GM18507 (cell line): Measurements from ENCODE around the gene MICAL3.

Experiments
- DNase-seq: peaks from one replicate; pipeline ENCODE4 v3.0.0; 2011; ENCODE audit warnings: low read depth; ENCODE audit not compliant: insufficient read length; ENCODE audit errors: extremely low spot score
- FAIRE-seq: peaks from 2 replicates; lab custom pipeline; 2011; peaks lifted over from hg19 to GRCh38; lab: Jason Lieb, UNC

The MICAL3 gene

DNA sequence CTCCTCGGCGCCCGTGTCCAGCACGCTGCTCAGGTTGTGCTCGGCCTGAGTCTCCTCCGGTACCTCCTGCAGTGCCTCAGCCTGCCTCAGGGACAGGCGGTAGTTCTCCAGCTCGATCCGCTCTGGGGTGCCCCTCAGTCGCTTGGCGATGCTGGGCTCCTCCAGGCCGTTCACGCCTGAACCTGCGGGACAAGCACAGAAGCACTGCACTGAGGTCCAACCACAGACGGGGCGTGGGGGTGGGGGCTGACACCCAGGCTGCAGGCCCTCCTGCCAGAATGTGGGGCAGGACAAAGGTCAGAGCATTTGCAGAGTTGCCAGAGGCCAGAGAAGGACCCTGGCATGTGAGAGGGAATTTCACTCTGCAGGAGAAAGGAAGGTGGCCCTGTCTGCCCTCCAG lies 182.5 kb downstream of the MICAL3 start:
- DNase-seq = no peak
- no peak for FAIRE-seq

DNA sequence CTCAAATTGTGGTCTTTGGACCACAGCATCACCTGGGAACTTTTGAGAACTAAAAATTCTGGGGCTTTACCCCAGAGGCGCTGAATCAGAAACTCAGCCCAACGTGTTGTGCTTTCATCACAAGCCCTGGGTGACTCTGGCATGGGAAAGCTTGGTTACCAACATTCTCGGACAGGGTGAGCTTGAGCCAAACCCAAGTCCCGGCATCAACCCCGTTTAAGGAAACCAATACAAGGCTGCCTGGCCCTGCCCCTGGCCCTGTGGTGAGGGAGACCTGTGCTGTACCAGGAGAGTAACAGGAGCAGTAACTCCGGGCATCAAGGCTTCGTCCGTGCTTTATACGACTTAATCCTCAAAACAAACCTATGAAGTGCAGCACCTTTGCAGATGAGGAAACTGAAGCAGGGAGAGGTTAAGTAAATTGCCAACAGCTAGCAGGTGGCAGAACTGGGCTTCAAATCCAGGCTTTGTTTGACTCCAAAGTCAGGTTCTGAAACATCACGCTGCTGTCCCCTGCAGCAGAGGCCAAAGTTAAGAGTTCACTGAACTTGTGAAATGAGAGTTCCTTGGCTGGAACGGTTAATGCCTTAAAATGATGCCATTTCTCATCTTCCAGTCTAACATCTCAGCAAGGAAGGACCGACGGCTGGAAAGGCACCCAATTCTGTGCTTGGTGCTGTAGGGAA lies 186.0 kb downstream of the MICAL3 start:
- DNase-seq (no peak), FAIRE-seq (no peak)

DNA sequence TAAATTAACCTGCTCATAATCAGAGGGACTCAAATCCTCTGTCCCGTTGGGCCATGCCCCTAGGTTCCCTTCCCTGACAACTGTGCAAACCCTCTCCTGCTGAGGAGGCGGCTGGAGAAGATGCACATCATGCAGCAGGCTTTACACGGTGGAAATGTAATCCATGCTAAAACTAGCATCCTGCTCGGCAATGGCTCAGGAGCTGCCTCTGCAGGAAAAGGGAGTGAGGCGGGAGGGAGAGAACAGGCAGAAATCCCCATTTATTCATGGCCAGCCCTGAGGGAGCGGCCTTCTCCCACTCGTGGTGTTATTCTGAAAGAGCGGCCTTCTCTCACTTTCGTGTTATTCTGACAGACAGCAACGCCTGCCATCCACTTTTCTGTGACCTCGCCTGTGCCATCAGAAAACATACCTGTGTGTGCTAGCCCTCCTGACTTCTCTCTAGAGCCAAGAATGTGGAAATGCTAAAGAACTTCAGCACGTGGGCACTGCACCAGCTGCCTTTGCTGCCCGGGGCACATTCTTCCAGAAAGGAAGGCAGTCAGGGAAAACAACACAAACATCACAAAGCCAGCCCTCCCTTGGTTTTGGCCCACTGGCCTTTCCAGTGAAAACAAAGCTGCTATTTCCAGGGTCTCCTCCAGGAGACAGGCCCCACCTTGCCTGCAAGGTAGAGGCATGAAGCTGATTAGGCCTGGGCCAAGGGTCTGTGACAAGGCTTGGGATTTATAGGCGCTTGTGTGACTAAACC lies 187.2 kb downstream of the MICAL3 start:
- DNase-seq (no peak), FAIRE-seq (no peak)

DNA sequence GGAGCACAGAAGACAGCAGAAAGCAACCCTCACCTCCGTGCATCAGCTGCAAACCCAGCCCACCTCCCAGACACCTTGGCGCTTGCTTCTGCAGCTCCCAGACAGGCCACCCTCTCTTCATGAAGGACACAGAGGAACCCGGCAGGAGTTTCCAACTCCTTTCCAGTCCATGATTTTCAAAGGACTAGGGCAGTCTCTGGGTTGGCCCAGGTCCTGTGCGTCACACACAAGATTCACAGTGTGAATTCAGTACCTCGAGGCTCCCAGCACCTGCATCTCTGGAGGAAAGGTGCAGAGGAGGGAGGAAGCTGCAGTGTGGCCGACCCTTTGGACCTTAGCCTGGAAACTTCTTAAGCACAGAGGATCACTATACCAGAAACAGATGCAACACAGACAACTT lies 189.1 kb downstream of the MICAL3 start:
- no peak for DNase-seq
- FAIRE-seq = no peak

DNA sequence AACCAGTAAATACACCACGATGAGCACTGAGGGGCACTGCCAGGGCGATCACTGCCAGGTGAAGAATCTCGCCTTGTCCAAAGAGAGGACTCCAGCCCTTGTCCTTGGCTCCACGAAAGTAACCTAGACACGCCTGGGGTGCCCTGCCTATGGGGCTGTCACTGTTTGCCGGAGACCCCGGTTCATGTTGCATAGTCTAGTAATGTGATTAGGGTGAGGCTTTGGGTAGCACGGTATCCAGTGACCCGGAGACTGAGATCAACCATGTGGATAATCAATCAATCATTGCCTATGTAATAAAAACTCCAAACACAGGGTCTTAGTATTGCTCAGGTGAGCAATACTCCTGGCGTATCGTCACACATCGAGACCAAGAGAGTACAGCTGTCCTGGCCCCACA lies 190.9 kb downstream of the MICAL3 start:
- no peak for FAIRE-seq
- no peak for DNase-seq

DNA sequence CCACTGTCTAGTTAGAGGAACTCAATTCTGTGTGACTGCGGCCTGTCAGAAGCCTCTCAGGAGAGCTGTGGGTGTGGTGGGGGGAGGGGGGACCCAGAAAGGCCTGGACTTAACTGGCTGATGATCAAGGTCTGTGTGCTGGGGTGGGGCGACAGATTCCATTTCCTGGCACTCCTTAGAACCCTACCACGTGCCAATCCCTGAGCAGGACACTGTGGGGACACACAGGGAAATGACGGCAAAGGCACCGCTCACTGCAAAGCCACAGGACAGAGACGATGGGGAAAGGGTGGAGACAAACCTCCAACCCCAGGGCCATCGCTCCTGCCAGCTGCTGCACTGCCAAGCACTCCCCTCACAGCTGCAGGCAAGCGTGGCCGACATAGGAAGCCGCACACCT lies 191.7 kb downstream of the MICAL3 start:
- FAIRE-seq = no peak
- no peak for DNase-seq

DNA sequence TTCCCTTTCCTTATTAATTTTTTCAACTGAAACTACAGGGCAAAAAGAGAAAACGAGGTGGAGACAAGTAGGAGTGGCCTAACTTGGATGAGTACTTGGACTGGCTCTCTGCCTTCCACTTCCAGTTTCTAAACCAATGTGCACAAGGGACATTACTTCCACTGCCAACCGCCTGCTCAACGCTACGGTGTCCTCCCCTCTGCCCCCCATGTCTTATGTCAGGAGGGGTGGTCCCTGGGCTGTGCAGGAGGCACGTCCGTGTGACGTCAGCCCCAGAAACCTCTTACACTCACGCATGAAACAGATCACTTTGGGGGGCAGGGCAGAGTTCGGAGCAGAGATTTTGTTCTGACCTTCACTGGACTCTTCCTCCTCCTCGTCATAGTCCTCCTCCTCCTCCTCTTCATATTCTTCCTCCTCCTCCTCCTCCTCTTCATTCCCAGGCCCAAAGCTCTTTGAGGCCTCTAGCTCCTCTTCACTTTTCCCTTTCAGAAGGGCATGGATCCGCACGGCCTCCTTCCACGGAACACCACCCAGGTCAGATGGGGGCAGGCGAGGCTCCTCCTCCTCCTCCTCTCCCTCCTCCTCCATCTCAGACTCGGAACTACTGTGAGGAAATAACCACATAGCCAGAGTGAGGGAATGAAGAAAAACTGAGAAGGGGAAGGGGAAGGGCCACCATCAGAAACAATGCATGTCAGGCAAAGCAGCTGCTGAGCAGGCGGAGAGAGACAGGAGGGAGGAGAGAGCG lies 192.7 kb downstream of the MICAL3 start:
- DNase-seq (no peak), FAIRE-seq (no peak)

DNA sequence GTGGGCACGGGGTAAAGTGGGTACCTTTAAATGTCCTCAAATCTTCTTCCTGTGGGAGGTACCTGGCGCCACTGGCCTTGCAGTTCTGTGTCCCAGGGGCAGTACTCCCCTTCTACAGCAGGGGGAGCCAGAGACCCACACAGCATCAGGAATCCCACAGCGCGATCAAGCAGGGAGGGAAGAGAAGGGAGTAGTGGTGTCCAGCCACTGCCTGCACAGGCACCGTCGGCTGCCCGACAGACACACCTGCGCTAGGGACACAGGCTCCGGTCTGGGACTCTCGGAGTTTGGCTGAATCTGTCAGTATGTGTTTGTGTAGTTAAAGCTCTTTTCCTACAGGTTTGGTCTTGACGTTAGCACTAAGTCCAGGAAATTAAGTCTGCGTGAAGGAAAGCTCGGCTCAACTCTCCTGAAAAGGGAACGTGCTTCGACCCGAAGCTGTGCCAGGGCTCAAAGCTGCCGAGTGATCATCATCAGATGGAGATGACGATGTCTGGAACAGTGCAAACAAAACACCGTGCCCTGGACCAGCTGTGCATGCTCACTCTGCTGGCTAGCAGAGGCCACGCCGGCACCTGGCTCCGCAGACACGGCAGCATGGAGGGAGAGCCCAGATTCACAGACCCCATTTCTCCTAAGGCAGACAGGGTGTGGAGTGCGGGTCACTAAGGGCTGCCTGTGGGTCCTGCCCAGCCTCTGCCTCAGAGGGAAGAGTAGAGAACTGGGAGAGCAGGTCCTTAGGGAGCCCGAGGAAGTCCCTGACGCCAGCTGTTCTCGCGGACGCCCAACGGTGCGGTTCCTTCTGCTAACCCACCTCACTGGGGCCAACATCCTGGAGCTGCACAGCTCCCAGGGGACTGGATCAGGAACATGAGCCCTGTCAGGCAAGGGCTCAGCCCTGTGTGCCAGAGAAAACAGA lies 194.1 kb downstream of the MICAL3 start:
- DNase-seq (peak; percentile 70), FAIRE-seq (peak; percentile 91)

DNA sequence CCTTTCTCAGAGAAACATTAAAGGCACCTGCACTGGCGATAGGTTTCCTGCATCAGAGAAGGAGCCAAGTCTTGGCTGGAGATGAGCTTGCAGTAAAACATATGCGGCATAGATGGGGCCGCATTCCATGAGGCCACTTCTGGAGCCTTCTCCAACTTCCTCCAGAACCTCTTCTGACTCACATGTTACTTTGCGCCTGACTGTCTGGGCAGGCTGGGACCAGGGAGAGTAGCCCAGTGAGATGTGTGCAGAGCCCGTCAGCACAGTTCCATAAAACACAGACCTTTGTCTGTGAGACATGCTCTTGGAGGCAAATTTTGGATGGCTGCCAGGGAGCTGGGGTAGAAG lies 194.7 kb downstream of the MICAL3 start:
- FAIRE-seq (no peak), DNase-seq (no peak)

DNA sequence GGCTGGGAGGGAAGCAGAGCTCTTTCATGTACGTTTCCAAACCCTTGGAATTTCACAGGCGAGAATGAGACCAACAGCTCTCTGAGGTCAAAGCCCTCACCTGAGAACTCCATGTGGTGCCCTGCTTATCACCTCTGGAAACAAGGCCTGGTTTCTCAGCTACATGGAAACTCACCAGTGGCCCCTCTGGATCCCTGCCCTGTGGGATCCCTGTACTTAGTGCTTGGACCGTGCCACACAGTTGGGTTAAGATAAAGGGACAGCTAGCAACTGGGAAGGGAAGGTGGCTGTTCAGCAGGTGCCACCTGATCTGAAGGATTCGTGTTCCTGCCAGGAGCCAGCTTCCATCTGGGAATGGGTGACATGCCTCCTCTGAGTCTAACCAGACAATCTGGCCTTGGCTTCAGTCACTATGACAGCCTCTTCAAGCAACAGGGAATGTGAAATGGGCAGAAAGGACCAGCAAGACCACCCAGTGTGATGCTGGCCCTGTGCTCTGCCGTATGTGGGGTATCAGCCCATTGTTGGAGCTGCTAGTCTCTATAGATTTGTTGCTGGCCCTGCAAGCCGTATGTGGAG lies 195.8 kb downstream of the MICAL3 start:
- no peak for DNase-seq
- FAIRE-seq = no peak

DNA sequence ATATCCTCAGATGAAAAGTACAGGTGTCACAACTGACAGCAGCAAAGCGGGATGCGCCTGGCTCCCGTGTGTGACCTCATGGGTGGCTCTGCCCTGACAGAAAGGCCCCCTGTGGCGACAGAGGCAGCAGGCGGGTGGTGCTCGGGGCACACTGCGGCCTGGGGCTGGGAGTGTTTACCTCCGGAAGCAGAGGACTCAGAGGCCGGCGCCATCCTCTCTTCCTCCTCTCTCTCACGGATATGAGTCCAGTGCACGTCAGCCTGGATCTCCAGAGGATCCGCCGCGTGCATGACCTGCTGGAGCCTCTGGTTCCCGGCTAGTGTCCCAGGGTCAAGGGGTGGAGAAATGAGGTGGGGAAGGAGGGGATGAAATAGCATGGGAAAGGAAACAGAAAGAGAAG lies 196.9 kb downstream of the MICAL3 start:
- FAIRE-seq (no peak), DNase-seq (no peak)

DNA sequence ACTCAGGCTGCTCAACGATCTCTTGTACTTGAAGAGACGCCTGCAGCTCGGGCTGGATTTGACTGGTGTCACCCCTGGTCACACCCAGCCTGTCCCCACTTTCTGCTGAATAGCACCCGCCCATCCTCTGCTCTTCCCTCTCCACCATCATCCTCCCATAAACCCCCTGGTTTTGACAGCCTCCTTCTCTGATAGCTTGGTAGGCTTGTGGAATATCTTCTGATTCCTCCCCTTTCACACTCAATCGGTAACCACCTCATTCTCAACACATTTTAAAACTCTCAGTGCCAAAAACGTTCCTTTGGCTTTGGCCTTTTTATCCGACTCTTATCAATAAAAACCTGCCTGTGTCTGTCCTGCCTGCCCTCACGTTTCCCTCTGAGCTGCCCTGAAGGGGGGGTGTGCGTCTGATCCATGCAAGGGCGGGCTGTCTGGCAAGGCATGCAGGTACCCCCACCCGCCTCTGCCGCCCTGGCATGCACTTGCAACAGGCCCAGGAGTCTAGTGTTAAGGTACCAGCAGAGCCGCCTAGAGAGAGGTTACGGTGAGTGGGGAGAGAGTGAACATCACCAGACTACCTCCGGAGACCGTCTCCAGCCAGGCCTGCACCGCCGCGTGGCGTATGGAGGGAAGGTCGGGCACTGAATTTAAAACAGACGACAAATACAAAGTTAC lies 198.3 kb downstream of the MICAL3 start:
- DNase-seq = no peak
- no peak for FAIRE-seq

DNA sequence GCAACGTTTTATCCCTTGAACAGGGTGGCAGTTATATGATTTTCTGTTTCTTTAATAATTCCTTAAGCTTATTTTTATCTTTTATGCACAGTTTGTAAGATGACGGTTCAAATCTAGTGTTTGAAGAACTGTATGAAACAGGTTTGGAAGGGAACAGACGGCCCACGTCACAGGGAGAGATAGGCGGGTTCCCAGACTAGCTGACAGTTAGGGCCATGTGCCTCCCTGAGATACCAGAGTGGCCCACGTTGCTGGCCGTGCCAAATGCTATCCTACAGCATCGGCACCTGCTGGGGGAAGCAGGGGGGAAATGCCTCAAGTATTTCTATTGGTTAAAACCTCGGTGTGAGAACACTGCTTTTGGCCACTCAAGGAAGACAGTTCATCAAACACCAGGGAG lies 199.9 kb downstream of the MICAL3 start:
- FAIRE-seq (no peak), DNase-seq (no peak)

DNA sequence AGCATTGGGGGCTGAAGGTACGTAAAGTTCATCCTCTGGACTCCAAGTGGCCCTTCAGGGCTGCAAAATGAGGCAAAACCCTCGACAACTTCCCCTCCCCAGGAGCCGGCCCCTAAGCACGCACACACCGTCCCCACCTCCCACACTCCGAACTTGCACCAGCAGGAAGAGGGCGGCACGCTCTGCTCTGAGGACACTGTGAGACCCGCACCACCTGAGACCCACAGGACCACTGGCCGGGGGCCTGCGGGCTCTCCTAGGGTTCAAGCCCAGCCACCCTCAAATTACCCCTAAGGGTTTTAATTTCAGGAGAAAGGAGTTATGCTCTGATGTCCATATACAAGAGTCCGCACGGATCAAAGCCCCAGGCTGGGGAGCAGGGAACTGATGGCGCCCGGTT lies 200.4 kb downstream of the MICAL3 start:
- no peak for DNase-seq
- no peak for FAIRE-seq

DNA sequence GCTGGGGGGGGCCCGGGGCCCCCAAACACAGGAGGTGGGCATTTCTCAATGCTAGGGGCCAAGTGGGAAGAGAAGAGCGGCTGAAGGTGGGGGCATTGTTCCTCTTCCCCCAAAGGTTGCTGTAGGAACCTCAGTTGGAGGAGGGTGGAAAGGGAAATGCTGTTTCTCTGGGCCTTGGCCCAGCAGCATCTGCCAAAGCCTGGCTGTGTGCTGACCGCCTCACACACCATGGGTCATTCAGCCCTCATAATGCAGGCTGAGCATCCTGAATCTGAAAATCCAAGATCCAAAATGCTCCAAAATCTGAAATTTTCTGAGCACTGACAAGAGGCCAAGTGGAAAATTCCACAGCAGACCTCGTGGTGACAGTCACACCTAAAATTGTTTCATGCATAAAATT lies 201.1 kb downstream of the MICAL3 start:
- DNase-seq (no peak), FAIRE-seq (no peak)

DNA sequence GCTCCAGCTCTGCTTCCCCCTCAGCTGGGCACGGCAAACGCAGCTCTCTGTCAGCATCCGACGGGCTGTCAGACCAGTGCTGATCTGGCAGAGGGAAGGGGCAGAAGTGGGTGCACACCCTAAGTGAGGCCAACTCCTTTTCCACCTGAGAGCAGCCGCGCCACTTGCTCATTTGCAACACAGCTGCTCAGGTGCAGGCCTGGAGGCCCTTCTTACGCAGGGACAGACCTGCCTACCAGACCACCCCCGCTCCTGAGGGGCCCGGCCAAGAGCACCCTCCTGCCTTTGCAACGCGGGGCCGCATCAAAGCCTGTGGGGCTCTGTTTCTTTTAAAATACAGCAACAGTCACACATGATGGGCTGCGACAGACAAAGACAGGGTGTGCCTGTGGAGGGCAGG lies 202.3 kb downstream of the MICAL3 start:
- DNase-seq = no peak
- FAIRE-seq = no peak

DNA sequence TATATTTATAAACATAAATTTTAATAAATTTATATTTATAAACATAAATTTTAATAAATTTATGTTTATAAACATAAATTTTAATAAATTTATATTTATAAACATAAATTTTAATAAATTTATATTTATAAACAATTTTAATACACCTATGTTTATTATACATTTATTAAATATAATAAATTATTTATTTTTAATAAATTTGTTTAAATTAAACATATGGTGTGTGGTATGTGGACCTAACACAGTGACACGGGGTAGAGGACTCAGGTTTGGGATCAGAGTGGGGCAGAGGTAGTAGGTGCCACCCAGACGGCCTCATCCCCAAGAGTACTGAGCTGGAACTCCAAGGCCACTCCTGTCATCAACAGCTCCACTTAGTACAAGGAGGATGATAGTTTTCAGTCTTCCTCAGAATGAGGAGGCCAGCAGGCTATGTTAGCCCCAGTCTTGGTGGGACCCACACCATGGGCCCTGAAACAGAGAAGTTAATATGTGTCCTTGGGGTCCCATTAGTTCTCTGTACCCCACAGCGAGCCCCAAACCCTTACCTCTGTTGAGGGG lies 203.4 kb downstream of the MICAL3 start:
- DNase-seq (no peak), FAIRE-seq (no peak)

DNA sequence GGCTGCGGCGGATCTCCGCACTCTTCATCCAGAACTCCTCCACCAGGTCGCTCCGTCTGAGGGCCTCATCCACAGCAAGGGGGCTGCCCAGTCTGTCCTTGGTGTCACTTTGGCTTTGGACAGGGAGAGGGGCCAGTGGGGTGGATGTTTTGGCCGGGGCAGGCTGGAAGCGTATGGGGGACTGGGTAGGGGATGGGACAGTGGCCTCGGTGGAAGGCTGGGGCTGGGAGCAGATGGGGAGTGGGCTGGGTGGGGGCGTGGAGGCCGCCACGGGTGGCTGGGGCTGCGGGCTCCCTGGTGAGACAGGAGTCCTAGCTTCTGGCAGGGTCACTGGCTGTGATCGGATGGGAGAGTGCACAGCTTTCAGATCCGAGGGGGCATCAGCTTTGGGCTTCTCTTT lies 205.7 kb downstream of the MICAL3 start:
- DNase-seq = no peak
- no peak for FAIRE-seq

DNA sequence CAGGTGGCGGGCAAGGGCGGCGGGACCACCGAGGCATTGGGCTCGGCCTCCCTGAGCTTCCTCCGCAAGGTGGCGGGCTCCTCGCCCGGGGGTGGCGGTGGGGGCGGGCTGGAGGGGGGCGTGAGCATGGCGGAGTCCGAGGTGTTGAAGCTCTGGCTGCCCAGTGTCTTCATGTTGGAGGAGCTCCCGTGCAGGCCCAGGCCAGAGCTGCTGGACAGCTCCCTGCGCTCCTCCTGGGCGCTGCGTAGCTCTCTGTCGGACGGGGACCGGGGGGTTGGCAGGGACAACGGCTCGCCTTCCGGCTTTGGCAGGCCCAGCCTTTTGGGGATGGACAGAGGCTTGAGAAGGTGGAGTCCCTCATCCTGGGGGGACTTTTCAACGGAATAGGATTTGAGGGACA lies 206.2 kb downstream of the MICAL3 start:
- no peak for FAIRE-seq
- no peak for DNase-seq
